NT2/D1 (cell line): ENCODE data around the gene PRELID3B.

Experiments used
- SUZ12 ChIP-seq: IDR thresholded peaks from 2 replicates; pipeline ENCODE4 v1.6.1; 2011; ENCODE audit not compliant: insufficient read length, insufficient read depth; ENCODE audit errors: extremely low read depth
- YY1 ChIP-seq: IDR thresholded peaks from 2 replicates; pipeline ENCODE4 v1.6.1; 2011; ENCODE audit not compliant: insufficient read length, insufficient read depth
- ZNF274 ChIP-seq: IDR thresholded peaks from 2 replicates; pipeline ENCODE4 v1.6.1; 2011; ENCODE audit warnings: mild to moderate bottlenecking, low read depth, low read length

DNA sequence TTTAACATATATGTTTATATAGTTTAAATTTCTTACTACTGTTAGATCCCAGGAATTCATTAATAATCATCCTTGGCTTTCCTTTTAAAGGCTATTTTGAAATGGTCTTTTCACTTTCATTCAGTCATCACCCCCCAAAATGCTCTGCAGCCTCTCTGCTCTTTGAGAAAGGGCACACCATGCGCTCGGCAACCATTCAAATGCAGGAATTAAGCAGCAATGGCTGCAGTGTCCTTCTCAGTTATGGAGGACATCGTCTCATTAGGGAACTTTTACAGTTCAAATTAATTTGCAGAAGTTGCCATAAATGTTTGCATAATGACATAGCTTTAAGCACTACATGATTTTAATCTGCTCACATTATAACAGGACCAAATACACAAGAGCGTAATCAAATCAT, 17.1 kb downstream of the PRELID3B start:
- no peak for TF ChIP-seq SUZ12
- no peak for TF ChIP-seq YY1
- TF ChIP-seq ZNF274 = no peak
